Suprapubic skin (tissue), 4 donors: ENCODE results near the gene CLDN1. TPM values are rescaled to one million over a fixed set of nuclear protein-coding genes. Genes with fewer than 3 reads are reported as not detected.

ENCODE experiments used
- DNase-seq, 2 donors: peaks; one replicate each; pipeline ENCODE4 v3.0.0-alpha.2; 2019; ENCODE audit warnings: low spot score in 2 of 2
- H3K27ac ChIP-seq: fragments of 200-600 bp; sonication (generic); one replicate; pipeline ENCODE4 v1.5.1; 2019
- H3K27me3 ChIP-seq: fragments of 200-600 bp; sonication (generic); one replicate; pipeline ENCODE4 v1.5.1; 2019
- H3K36me3 ChIP-seq: fragments of 200-600 bp; sonication (generic); one replicate; pipeline ENCODE4 v1.5.1; 2019
- H3K4me1 ChIP-seq: fragments of 200-600 bp; sonication (generic); one replicate; pipeline ENCODE4 v1.5.1; 2019
- H3K4me3 ChIP-seq: fragments of 200-600 bp; sonication (generic); one replicate; pipeline ENCODE4 v1.5.1; 2019; ENCODE audit warnings: mild to moderate bottlenecking
- H3K9me3 ChIP-seq: fragments of 200-600 bp; sonication (generic); one replicate; pipeline ENCODE4 v1.5.1; 2019
- EP300 ChIP-seq: sonication (generic); formaldehyde crosslinking; IDR thresholded peaks from one replicate; pipeline ENCODE4 v1.6.1; 2017; ENCODE audit warnings: antibody characterized with exemption
- POLR2A ChIP-seq, 2 donors: fragments of 450-650 bp; IDR thresholded peaks; one replicate each; pipeline ENCODE4 v1.6.1; 2017; ENCODE audit warnings: antibody characterized with exemption in 2 of 2, mild to moderate bottlenecking in 2 of 2, moderate library complexity in 2 of 2
- POLR2AphosphoS5 ChIP-seq, 3 donors: sonication (generic); formaldehyde crosslinking; IDR thresholded peaks; one replicate each; pipeline ENCODE4 v1.6.1; 2017; ENCODE audit warnings: antibody characterized with exemption in 3 of 3
- WGBS: methylation state at CpG from one replicate; pipeline ENCODE4 v1.1.5; 2018; 5-methylcytosine and 5-hydroxymethylcytosine counted together
- total RNA-seq, 4 donors: library from RNA; depleted of rRNA; stranded (reverse); fragments of >200 nt; gene quantifications; one replicate each; pipeline ENCODE4 v1.1.0, GENCODE V29; 2016
- TF ChIP-seq, protein P1 (sequence below), 2 donors: fragments of 200-600 bp in 1 of 2; fragments of 450-650 bp in 1 of 2; sonication (generic) in 1 of 2; IDR thresholded peaks; one replicate each; pipeline ENCODE4 v1.5.1; 2016 to 2019; ENCODE audit warnings: antibody characterized with exemption in 2 of 2, mild to moderate bottlenecking in 1 of 2, moderate library complexity in 1 of 2

The CLDN1 gene
- total RNA-seq, 4 donors from 2014 or later: 524 to 822 (median 675) TPM

DNA sequence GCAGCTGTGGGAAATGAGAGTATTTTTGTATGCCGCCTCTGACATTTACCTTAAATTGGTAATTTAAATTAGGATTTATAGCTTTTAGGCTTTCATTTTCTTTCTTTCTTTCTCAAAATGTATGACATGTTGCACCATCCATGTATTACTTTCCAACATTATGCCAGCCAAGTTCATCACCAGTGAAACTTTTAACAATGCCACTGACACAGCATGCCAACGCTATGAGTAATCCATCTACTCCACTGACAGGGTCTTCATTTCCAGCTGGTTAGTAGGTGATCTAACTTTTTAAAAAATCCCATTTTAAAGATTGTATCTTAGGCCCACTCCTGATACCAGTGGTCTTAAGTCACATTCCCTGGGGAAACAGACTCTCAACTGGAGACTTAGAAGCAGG lies 43.9 kb upstream of the CLDN1 start:
- DNase-seq: no peak
- peaks cover 11% of the 10 kb centered on the region for H3K4me1 ChIP-seq
- no peaks in the 10 kb centered on the region for H3K36me3 ChIP-seq
- no peak for TF ChIP-seq POLR2A (IDR thresholded peaks at IDR 0.05)
- TF ChIP-seq POLR2AphosphoS5 (IDR thresholded peaks at IDR 0.05): no peak
- TF ChIP-seq EP300: no peak
- TF ChIP-seq, protein P1, sequence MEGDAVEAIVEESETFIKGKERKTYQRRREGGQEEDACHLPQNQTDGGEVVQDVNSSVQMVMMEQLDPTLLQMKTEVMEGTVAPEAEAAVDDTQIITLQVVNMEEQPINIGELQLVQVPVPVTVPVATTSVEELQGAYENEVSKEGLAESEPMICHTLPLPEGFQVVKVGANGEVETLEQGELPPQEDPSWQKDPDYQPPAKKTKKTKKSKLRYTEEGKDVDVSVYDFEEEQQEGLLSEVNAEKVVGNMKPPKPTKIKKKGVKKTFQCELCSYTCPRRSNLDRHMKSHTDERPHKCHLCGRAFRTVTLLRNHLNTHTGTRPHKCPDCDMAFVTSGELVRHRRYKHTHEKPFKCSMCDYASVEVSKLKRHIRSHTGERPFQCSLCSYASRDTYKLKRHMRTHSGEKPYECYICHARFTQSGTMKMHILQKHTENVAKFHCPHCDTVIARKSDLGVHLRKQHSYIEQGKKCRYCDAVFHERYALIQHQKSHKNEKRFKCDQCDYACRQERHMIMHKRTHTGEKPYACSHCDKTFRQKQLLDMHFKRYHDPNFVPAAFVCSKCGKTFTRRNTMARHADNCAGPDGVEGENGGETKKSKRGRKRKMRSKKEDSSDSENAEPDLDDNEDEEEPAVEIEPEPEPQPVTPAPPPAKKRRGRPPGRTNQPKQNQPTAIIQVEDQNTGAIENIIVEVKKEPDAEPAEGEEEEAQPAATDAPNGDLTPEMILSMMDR (IDR thresholded peaks at IDR 0.05): no peak
- WGBS: 34% methylated on average over 2 of the region's 2 CpGs
- peak overlapping the region; percentile 4 for H3K27ac ChIP-seq
- H3K27me3 ChIP-seq: no peaks in the 10 kb centered on the region
- no peak overlapping the region for H3K4me3 ChIP-seq
- H3K9me3 ChIP-seq: no peaks in the 10 kb centered on the region

GRCh38 chr3:190362258-190362657 lies 40.0 kb upstream of the CLDN1 start:
- TF ChIP-seq, protein P1 (IDR thresholded peaks at IDR 0.05): no peak
- TF ChIP-seq EP300 (no peak), POLR2AphosphoS5 (IDR thresholded peaks at IDR 0.05) (no peak), POLR2A (IDR thresholded peaks at IDR 0.05) (no peak)
- no peaks in the 10 kb centered on the region for H3K27me3 ChIP-seq
- WGBS: 86% methylated on average over 9 of the region's 9 CpGs
- no peak overlapping the region for H3K27ac ChIP-seq
- no peaks in the 10 kb centered on the region for H3K9me3 ChIP-seq
- H3K4me1 ChIP-seq: peaks cover 4% of the 10 kb centered on the region
- no peaks in the 10 kb centered on the region for H3K36me3 ChIP-seq
- no peak overlapping the region for H3K4me3 ChIP-seq
- no peak for DNase-seq

DNA sequence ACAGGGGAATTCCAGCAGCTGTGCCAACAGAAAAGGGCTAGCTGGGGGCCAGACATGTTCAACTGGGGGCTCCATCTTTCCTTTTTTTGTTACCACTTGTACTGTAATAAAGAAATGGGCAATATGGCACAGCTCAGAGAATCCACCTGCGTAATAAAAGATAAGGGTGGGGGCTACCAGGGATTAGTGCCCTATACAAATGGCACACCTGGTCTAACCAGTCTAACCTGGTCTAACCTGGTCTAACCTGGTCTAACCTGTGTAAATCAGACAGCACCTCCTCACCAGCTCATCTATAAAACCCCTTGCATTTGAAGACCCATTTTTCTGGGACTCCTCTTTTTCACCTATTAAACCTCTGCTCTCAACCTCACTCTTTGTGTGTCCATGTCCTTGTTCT lies 39.5 kb upstream of the CLDN1 start:
- TF ChIP-seq POLR2AphosphoS5 (IDR thresholded peaks at IDR 0.05) (no peak), EP300 (no peak), POLR2A (IDR thresholded peaks at IDR 0.05) (no peak)
- TF ChIP-seq, protein P1 (IDR thresholded peaks at IDR 0.05): no peak
- no peaks in the 10 kb centered on the region for H3K36me3 ChIP-seq
- H3K4me3 ChIP-seq: no peak overlapping the region
- peaks cover 8% of the 10 kb centered on the region for H3K4me1 ChIP-seq
- H3K9me3 ChIP-seq: no peaks in the 10 kb centered on the region
- H3K27ac ChIP-seq: no peak overlapping the region
- WGBS: 77% methylated on average over 1 of the region's 1 CpG
- H3K27me3 ChIP-seq: no peaks in the 10 kb centered on the region
- DNase-seq: no peak

DNA sequence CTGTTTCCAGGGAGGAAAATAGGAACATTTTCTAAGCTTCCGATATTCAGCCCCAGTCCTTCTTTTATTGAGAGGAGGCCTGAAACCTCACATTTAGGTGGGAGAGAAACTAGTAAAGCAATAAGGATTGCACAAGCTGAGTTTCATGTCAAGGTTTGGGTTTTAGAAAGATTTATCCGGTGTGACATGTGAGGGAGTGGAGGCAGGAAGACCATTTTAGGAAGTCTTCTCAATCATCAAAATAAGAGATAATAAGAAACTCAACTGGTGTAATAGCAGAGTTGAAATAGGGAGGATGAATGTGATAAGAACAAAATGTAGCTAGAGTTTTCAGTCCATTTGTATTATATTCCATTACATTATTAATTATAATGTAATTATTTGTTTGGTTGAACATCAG lies 38.0 kb upstream of the CLDN1 start:
- Histone ChIP-seq H3K9me3 (no peaks in the 10 kb centered on the region), H3K27me3 (no peaks in the 10 kb centered on the region), H3K4me1 (peaks cover 8% of the 10 kb centered on the region), H3K36me3 (no peaks in the 10 kb centered on the region), H3K4me3 (no peak overlapping the region), H3K27ac (no peak overlapping the region)
- no peak for DNase-seq
- WGBS: 83% methylated on average over 2 of the region's 2 CpGs
- TF ChIP-seq POLR2A (IDR thresholded peaks at IDR 0.05): no peak
- no peak for TF ChIP-seq POLR2AphosphoS5 (IDR thresholded peaks at IDR 0.05)
- no peak for TF ChIP-seq EP300
- TF ChIP-seq, protein P1 (IDR thresholded peaks at IDR 0.05): no peak

- no peak for DNase-seq
- peaks cover 8% of the 10 kb centered on the region for H3K4me1 ChIP-seq
- no peaks in the 10 kb centered on the region for H3K27me3 ChIP-seq
- no peaks in the 10 kb centered on the region for H3K9me3 ChIP-seq
- no peak overlapping the region for H3K27ac ChIP-seq
- no peaks in the 10 kb centered on the region for H3K36me3 ChIP-seq
- H3K4me3 ChIP-seq: no peak overlapping the region
- WGBS: 64% methylated on average over 2 of the region's 2 CpGs
- TF ChIP-seq POLR2A (IDR thresholded peaks at IDR 0.05) (no peak), EP300 (no peak), POLR2AphosphoS5 (IDR thresholded peaks at IDR 0.05) (no peak)
- TF ChIP-seq, protein P1 (IDR thresholded peaks at IDR 0.05): no peak
These were observed 37.6 kb upstream of the CLDN1 start for GRCh38 chr3:190359813-190360212.
